Measurements from ENCODE around the gene B3GALT5.

- no peak for TF ChIP-seq CTCF (IDR thresholded peaks at IDR 0.05 in 8 of 11, conservative IDR thresholded peaks at IDR 0.05 in 3 of 11)
- TF ChIP-seq POLR2A (IDR thresholded peaks at IDR 0.05) = no peak
- TF ChIP-seq POLR2AphosphoS5 (IDR thresholded peaks at IDR 0.05) = no peak
Observed at GRCh38 chr21:39673163-39673562, 60.4 kb downstream of the B3GALT5 start.

All from spleen (tissue), 7 donors.